ENCODE data around the gene GPR153. TPM values are rescaled to one million over a fixed set of nuclear protein-coding genes. Genes with fewer than 3 reads are reported as not detected.

GPR153 gene
- polyA plus RNA-seq, 1 of the 3 experiments (the other 2 are of a cell fraction): 6.6 TPM

- no peak for TF ChIP-seq IRF3 (IDR thresholded peaks at IDR 0.05; ENCODE audit: low read depth, low read length)
- TF ChIP-seq FOXJ3 (CRISPR knock-in tag; IDR thresholded peaks at IDR 0.05): no peak
- TF ChIP-seq CTCF (IDR thresholded peaks at IDR 0.05): no peak
- no peak for TF ChIP-seq TCF12 (IDR thresholded peaks at IDR 0.05)
- no peak for TF ChIP-seq RXRA (IDR thresholded peaks at IDR 0.05; ENCODE audit: borderline replicate concordance, low read depth)
- Histone ChIP-seq H3K79me2 (ENCODE audit: insufficient read depth) (peaks cover 12% of the 10 kb centered on the region), H3K36me3 (replicated peaks in 1 of 2; ENCODE audit: control insufficient read depth in 1 of 2, insufficient read depth in 2 of 2, low read length in 1 of 2) (no peaks in the 10 kb centered on the region), H3K9me2 (no peaks in the 10 kb centered on the region), H3K9ac (no peak overlapping the region), H2AFZ (ENCODE audit: low read depth) (no peak overlapping the region), H3K9me3 (no peaks in the 10 kb centered on the region), H3K27me3 (ENCODE audit: insufficient read depth) (no peaks in the 10 kb centered on the region), H3K4me1 (ENCODE audit: control insufficient read depth in 1 of 2, insufficient read depth in 2 of 2, low read depth in 1 of 2, low read length in 1 of 2) (peaks cover 0 to 9% of the 10 kb centered on the region in 2 experiments; a peak in 1 of 4 replicates), H3F3A (replicated peaks; ENCODE audit: insufficient read depth) (no peaks in the 10 kb centered on the region), H3K27ac (ENCODE audit: low read depth in 2 of 2, low read length in 1 of 2) (no peak overlapping the region), H3K4me3 (ENCODE audit: low read depth in 2 of 2, low read length in 1 of 2) (no peak overlapping the region), H4K20me1 (ENCODE audit: insufficient read depth) (no peaks in the 10 kb centered on the region), H3K4me2 (no peak overlapping the region)
- ChIA-PET POLR2A (interaction anchor here (1.1 kb wide), 1 partner anchor 146 kb away, joined by 3 read pairs; no protein-coding TSS in a partner anchor), CTCF (interaction anchor here (0.6 to 5.5 kb wide), 21 partner anchors 8 to 262 kb away, joined by 3 to 45 read pairs (median 4); no protein-coding TSS in a partner anchor)
- WGBS (ENCODE audit: low lambda C conversion rate): 73% methylated on average over 7 of the region's 7 CpGs
- no peak for DNase-seq
These were observed 21.6 kb downstream of the GPR153 start for GRCh38 chr1:6239213-6239752.

GRCh38 chr1:6237093-6237492 is 23.8 kb downstream of the GPR153 start:
- POLR2A ChIA-PET: no interaction called here
- H3K4me1 ChIP-seq (ENCODE audit: control insufficient read depth in 1 of 2, insufficient read depth in 2 of 2, low read depth in 1 of 2, low read length in 1 of 2): peaks cover 0 to 9% of the 10 kb centered on the region in 2 experiments; a peak in 1 of 4 replicates

More at GRCh38 chr1:6237093-6237492, 23.8 kb downstream of the GPR153 start:
- Histone ChIP-seq H3F3A (replicated peaks; ENCODE audit: insufficient read depth) (no peaks in the 10 kb centered on the region), H3K27me3 (ENCODE audit: insufficient read depth) (no peaks in the 10 kb centered on the region), H3K27ac (ENCODE audit: low read depth in 2 of 2, low read length in 1 of 2) (no peak overlapping the region), H3K4me3 (ENCODE audit: low read depth in 2 of 2, low read length in 1 of 2) (no peak overlapping the region), H3K9ac (no peak overlapping the region), H2AFZ (ENCODE audit: low read depth) (no peak overlapping the region), H4K20me1 (ENCODE audit: insufficient read depth) (no peaks in the 10 kb centered on the region), H3K36me3 (replicated peaks in 1 of 2; ENCODE audit: control insufficient read depth in 1 of 2, insufficient read depth in 2 of 2, low read length in 1 of 2) (peaks cover 3 to 4% of the 10 kb centered on the region in 2 experiments), H3K9me3 (no peaks in the 10 kb centered on the region), H3K4me2 (no peak overlapping the region), H3K9me2 (no peaks in the 10 kb centered on the region), H3K79me2 (ENCODE audit: insufficient read depth) (peaks cover 30% of the 10 kb centered on the region)
- CTCF ChIA-PET: interaction anchor here (1.0 to 5.5 kb wide), 5 partner anchors 10 to 203 kb away, joined by 3 to 45 read pairs (median 4); no protein-coding TSS in a partner anchor
- DNase-seq: no peak
- WGBS (ENCODE audit: low lambda C conversion rate): 97% methylated on average over 4 of the region's 4 CpGs
- no peak for TF ChIP-seq JUND (IDR thresholded peaks at IDR 0.05)
- no peak for TF ChIP-seq MAX (IDR thresholded peaks at IDR 0.05; ENCODE audit: low read depth)

All from SK-N-SH (cell line).